Gastroesophageal sphincter (tissue), 3 donors: Measurements from ENCODE around the gene POLK.

Source experiments
- EP300 ChIP-seq: sonication (generic); formaldehyde crosslinking; IDR thresholded peaks from one replicate; pipeline ENCODE4 v1.6.1; 2017; ENCODE audit warnings: antibody characterized with exemption, mild to moderate bottlenecking
- POLR2A ChIP-seq, 2 donors: fragments of 450-650 bp; IDR thresholded peaks; one replicate each; pipeline ENCODE4 v1.6.1; 2017; ENCODE audit warnings: antibody characterized with exemption in 2 of 2, mild to moderate bottlenecking in 2 of 2, moderate library complexity in 1 of 2
- POLR2AphosphoS5 ChIP-seq: sonication (generic); formaldehyde crosslinking; IDR thresholded peaks from one replicate; pipeline ENCODE4 v1.6.1; 2017; ENCODE audit warnings: antibody characterized with exemption
- TF ChIP-seq, protein P1 (sequence below), 4 experiments: fragments of 200-600 bp in 2 of 4; fragments of 450-650 bp in 2 of 4; sonication (generic) in 1 of 4; IDR thresholded peaks; one replicate each; pipeline ENCODE4 v1.5.1; 2017 to 2019; ENCODE audit warnings: antibody characterized with exemption in 4 of 4, mild to moderate bottlenecking in 2 of 4, moderate library complexity in 2 of 4

DNA sequence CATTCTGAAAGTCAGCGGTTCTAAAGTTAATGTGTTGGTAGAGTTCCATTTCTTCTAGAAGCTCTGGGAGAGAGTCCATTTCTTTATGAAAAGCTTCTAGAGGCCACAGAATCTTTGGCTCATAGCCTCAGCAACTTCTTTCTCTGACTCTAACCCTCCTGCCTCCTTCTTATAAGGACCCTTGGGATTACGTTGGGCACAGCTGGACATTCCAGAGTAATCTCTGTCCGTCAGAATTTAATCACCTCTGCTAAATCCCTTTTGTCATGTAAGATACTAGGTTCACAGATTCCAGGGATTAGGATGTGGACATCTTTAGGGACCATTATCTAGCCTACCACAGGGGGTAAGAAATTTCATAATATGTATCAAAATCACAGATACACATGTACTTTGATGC is 77.0 kb downstream of the POLK start:
- no peak for TF ChIP-seq POLR2A (IDR thresholded peaks at IDR 0.05)
- no peak for TF ChIP-seq POLR2AphosphoS5
- TF ChIP-seq EP300: no peak
- TF ChIP-seq, protein P1, sequence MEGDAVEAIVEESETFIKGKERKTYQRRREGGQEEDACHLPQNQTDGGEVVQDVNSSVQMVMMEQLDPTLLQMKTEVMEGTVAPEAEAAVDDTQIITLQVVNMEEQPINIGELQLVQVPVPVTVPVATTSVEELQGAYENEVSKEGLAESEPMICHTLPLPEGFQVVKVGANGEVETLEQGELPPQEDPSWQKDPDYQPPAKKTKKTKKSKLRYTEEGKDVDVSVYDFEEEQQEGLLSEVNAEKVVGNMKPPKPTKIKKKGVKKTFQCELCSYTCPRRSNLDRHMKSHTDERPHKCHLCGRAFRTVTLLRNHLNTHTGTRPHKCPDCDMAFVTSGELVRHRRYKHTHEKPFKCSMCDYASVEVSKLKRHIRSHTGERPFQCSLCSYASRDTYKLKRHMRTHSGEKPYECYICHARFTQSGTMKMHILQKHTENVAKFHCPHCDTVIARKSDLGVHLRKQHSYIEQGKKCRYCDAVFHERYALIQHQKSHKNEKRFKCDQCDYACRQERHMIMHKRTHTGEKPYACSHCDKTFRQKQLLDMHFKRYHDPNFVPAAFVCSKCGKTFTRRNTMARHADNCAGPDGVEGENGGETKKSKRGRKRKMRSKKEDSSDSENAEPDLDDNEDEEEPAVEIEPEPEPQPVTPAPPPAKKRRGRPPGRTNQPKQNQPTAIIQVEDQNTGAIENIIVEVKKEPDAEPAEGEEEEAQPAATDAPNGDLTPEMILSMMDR (IDR thresholded peaks at IDR 0.05): no peak
